Measurements from ENCODE around the gene AKAIN1. TPM values are rescaled to one million over a fixed set of nuclear protein-coding genes. Genes with fewer than 3 reads are reported as not detected.

AKAIN1 gene
- total and polyA plus RNA-seq, 3 donors from 2014 or later: not detected

DNA sequence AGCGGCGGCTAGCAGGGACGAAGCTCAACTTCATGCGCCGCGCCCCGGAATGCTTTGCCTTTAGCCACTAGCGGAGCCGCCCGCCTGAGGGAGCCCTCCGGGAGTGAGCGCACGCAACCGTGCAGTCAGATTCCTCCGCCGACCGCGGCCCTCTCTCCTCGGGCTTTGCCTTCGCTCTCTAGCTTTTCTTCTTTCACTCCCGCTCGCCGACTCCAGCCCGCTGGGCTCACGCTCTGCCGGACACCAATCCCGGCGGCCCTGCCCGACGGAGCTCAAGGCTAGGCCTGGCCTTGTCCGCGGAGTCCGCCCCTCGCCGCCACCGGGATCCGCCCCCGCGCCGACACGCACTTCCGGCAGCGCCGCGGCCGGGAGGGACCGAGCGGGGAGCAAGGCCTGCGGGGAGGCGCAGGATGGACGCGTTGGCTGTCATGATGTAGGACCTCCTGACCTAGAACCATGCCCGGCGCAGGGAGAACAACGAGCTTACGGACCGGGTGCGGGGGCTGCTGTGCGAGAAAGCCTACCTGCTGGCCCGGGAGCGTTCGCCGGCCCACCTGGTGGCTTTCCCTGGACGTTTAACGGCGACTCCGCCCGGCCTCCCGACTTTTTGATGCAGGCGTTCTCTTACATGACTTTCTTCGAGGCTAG is 40.8 kb upstream of the AKAIN1 start:
- WGBS, 2 donors: 1% methylated on average over 18 to 64 of the region's 71 CpGs

DNA sequence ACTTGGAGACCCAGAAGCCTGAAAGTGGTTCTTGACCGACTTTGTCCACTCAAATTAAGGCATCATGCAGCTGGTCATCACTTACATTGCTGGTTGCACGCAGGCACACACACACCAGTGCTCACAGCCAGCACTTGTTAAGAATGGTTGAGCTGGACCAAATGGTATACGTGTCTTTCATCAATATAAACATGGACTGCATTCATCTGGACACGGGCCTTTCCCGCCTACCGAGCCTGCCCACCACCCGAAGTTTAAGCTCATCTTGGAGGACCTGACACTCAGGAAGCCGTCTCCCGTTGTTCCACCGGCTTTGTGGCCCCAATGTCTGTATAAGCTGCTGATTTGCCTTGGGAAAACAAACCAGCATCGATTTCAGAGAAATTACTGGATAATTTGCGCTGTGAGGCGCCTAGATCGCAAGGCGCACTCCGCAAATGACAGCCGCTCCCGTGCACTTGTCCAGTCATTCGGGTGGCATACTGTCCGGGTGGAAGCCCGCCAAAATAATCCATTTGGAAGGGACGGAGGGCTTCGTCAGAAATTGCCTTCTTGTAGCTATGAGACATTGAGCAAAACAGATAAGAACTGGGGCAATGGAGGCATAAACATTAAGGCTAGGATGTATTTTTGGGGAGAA is 40.1 kb upstream of the AKAIN1 start:
- intact Hi-C loops (cut with DNase I; ENCODE audit: low total_unique reads): no loop called here
- no peaks in the 10 kb centered on the region for H3K36me3 ChIP-seq (ENCODE audit: low read depth, missing control alignments)
- DNase-seq: no peak
- H3K27me3 ChIP-seq: no peaks in the 10 kb centered on the region
- 2 to 3% methylated on average over 23 of the region's 23 CpGs for WGBS, 2 donors
- peak overlapping the region; percentile 83 to 93 for H3K4me3 ChIP-seq
- peaks cover 10% of the 10 kb centered on the region for H3K4me1 ChIP-seq
- TF ChIP-seq POLR2A (IDR thresholded peaks at IDR 0.05): no peak
- TF ChIP-seq, protein P1, sequence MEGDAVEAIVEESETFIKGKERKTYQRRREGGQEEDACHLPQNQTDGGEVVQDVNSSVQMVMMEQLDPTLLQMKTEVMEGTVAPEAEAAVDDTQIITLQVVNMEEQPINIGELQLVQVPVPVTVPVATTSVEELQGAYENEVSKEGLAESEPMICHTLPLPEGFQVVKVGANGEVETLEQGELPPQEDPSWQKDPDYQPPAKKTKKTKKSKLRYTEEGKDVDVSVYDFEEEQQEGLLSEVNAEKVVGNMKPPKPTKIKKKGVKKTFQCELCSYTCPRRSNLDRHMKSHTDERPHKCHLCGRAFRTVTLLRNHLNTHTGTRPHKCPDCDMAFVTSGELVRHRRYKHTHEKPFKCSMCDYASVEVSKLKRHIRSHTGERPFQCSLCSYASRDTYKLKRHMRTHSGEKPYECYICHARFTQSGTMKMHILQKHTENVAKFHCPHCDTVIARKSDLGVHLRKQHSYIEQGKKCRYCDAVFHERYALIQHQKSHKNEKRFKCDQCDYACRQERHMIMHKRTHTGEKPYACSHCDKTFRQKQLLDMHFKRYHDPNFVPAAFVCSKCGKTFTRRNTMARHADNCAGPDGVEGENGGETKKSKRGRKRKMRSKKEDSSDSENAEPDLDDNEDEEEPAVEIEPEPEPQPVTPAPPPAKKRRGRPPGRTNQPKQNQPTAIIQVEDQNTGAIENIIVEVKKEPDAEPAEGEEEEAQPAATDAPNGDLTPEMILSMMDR (IDR thresholded peaks at IDR 0.05): no peak
- H3K27ac ChIP-seq: peak overlapping the region; percentile 98 to 99
- no peaks in the 10 kb centered on the region for H3K9me3 ChIP-seq

More for the DNA sequence above, 40.8 kb upstream of the AKAIN1 start:
- H3K27ac ChIP-seq: peak overlapping the region; percentile 98 to 99
- H3K4me3 ChIP-seq: peak overlapping the region; percentile 83 to 93
- H3K27me3 ChIP-seq: no peaks in the 10 kb centered on the region
- DNase-seq: peak; percentile 93
- peak; percentile 36 for TF ChIP-seq POLR2A (IDR thresholded peaks at IDR 0.05)
- TF ChIP-seq, protein P1 (IDR thresholded peaks at IDR 0.05): peak in 1 of 3 experiments; percentile 1
- no peaks in the 10 kb centered on the region for H3K9me3 ChIP-seq
- H3K36me3 ChIP-seq (ENCODE audit: low read depth, missing control alignments): no peaks in the 10 kb centered on the region
- H3K4me1 ChIP-seq: peaks cover 10% of the 10 kb centered on the region
- intact Hi-C loops (cut with DNase I; ENCODE audit: low total_unique reads): no loop called here

DNA sequence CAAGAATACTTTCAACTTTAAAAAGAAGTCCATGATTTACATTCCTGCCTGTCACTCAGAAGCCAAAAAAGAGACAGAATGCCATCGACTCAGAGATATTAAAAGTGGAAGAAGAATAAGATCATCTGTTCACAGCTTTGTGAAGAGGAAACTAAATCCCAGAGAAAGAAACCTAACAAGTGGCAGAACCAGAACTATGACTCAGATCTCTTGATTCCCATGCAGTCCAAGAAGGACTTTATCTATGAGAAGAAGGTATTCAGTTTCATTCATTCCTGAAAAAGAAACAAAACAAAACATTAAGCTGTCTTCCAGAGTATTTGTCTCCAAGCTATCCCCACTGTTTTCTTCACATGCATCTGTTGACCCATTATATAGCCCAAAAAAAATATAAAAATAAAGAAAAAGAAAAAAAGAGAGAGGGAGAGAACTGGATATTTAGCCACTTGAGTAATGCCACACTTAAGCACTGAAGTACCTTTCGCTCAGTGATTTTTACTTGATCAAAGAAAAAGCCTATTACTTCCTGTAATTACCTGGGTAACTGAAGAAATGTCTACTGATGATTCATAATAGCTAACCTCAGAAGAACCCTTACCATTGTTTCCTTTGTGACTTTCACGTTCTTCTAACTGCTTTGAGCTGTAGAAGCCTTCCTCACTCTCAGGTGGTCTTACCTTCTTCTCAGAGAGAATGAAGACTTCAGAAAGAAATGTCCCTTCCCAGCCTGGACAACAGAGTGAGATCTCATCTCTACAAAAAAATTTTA is 17.7 kb upstream of the AKAIN1 start:
- no peak for DNase-seq
- H3K4me3 ChIP-seq: no peak overlapping the region
- no peaks in the 10 kb centered on the region for H3K4me1 ChIP-seq
- 74 to 75% methylated on average over 3 of the region's 3 CpGs for WGBS, 2 donors
- H3K27me3 ChIP-seq: no peaks in the 10 kb centered on the region
- no peak for TF ChIP-seq POLR2A (IDR thresholded peaks at IDR 0.05)
- TF ChIP-seq, protein P1 (IDR thresholded peaks at IDR 0.05): no peak
- intact Hi-C loops (cut with DNase I; ENCODE audit: low total_unique reads): no loop called here
- H3K27ac ChIP-seq: no peak overlapping the region
- no peaks in the 10 kb centered on the region for H3K36me3 ChIP-seq (ENCODE audit: low read depth, missing control alignments)
- H3K9me3 ChIP-seq: no peaks in the 10 kb centered on the region

DNA sequence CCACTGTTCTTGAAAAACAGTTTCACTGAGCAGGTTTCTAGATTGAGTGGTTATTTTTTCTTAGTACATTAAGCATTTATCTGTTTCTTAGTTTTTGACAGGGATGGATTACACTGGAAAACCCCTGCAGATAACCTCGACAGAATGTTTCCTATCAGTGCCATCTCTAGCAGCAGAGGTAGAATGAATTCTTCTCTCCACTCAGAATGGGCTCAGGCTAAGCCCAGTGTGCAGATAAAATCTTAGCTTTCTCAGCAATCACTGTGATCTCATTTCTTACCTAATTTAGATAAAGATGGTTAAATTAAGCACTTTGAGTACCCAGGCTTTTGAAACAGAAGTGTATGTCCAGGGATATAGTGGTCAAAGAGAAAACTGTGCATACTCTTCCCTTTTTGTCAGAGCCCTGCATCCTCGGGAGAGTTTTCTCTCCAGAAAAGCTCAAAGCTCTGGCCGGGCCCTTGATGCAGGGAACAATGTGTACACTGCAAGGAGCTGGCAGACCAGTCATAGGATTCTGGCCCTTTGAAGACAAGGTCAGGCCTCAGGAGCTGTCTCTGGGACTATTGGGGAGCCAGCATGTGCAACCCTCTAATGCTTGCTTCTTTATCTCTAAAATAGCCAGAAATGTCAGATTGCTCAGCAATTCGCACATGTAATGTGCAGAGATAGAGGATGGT is 10.6 kb upstream of the AKAIN1 start:
- Histone ChIP-seq H3K36me3 (ENCODE audit: low read depth, missing control alignments) (no peaks in the 10 kb centered on the region), H3K4me3 (no peak overlapping the region), H3K4me1 (no peaks in the 10 kb centered on the region), H3K27me3 (no peaks in the 10 kb centered on the region), H3K27ac (no peak overlapping the region), H3K9me3 (no peaks in the 10 kb centered on the region)
- intact Hi-C loops (cut with DNase I; ENCODE audit: low total_unique reads): no loop called here
- DNase-seq: no peak
- no peak for TF ChIP-seq POLR2A (IDR thresholded peaks at IDR 0.05)
- TF ChIP-seq, protein P1 (IDR thresholded peaks at IDR 0.05): no peak
- WGBS, 2 donors: 44 to 46% methylated on average over 4 of the region's 4 CpGs

All from testis (tissue), 3 donors.